ENCODE results near the gene SH3RF3. TPM values are rescaled to one million over a fixed set of nuclear protein-coding genes. Genes with fewer than 3 reads are reported as not detected.

SH3RF3 gene
- total RNA-seq, 1 experiment from 2014 or later = not detected

- Histone ChIP-seq H3K9ac (ENCODE audit: low read length) (no peak overlapping the region), H2AFZ (ENCODE audit: low read depth, low read length, poor library complexity, severe bottlenecking) (peak overlapping the region; percentile 3), H3K4me3 (replicated peaks in 1 of 2; ENCODE audit: low read depth in 1 of 2, low read length in 2 of 2) (no peak overlapping the region), H3K9me2 (ENCODE audit: insufficient read depth) (no peaks in the 10 kb centered on the region), H3K27ac (ENCODE audit: low read depth, low read length) (no peak overlapping the region), H3K27me3 (ENCODE audit: insufficient read depth, low read length) (peaks cover 12% of the 10 kb centered on the region; the same call in 1 of the 2 replicates), H3K9me3 (ENCODE audit: control insufficient read depth in 1 of 2, insufficient read depth in 1 of 2, low read depth in 1 of 2, low read length in 2 of 2) (no peaks in the 10 kb centered on the region), H3K4me1 (ENCODE audit: control insufficient read depth in 1 of 2, insufficient read depth in 2 of 2, low read length in 2 of 2) (peaks cover 4 to 11% of the 10 kb centered on the region in 2 experiments; a peak in 3 of 4 replicates), H4K20me1 (ENCODE audit: insufficient read depth) (no peaks in the 10 kb centered on the region), H3K36me3 (ENCODE audit: control insufficient read depth in 1 of 2, insufficient read depth in 2 of 2, low read length in 2 of 2) (no peaks in the 10 kb centered on the region), H3K79me2 (ENCODE audit: insufficient read depth, low read length) (no peaks in the 10 kb centered on the region), H3K4me2 (ENCODE audit: low read length) (peak overlapping the region; percentile 19)
- ATAC-seq (peak; percentile 30), DNase-seq (ENCODE audit: low read depth, low spot score) (no peak)
- BruUV-seq (replicated peaks) = no TSS peak
- ChIA-PET RAD21 (ENCODE audit: low non-redundant PET in 1 of 2, low total read pairs in 2 of 2, uncharacterized antibody in 2 of 2, unreplicated experiment in 2 of 2) (no interaction called here), CTCF (interaction anchor here (1.0 kb wide), 1 partner anchor 8 kb away, joined by 3 read pairs; no protein-coding TSS in a partner anchor), POLR2A (no interaction called here)
- intact Hi-C loops (cut with micrococcal nuclease) = no loop called here
- no peak for TF ChIP-seq SRF (IDR thresholded peaks at IDR 0.05; ENCODE audit: low read depth)
- no peak for TF ChIP-seq JUND (IDR thresholded peaks at IDR 0.05)
- no peak for TF ChIP-seq RAD21 (IDR thresholded peaks at IDR 0.05; ENCODE audit: low read depth)
- no peak for TF ChIP-seq ATF3 (IDR thresholded peaks at IDR 0.05)
- no peak for TF ChIP-seq EZH2 (IDR thresholded peaks at IDR 0.05)
- TF ChIP-seq FOSL1 (IDR thresholded peaks at IDR 0.05; ENCODE audit: low read depth) = no peak
- no peak for TF ChIP-seq POLR2A (IDR thresholded peaks at IDR 0.05; ENCODE audit: borderline replicate concordance, extremely low read depth, insufficient read depth, insufficient read length)
- no peak for TF ChIP-seq ELF1 (IDR thresholded peaks at IDR 0.05; ENCODE audit: borderline replicate concordance, low read depth)
- TF ChIP-seq CEBPB (IDR thresholded peaks at IDR 0.05; ENCODE audit: low read depth) = no peak
- TF ChIP-seq SIN3A (IDR thresholded peaks at IDR 0.05; ENCODE audit: low read depth) = no peak
- no peak for TF ChIP-seq ZBTB33 (IDR thresholded peaks at IDR 0.05; ENCODE audit: extremely low read depth, insufficient replicate concordance, low read length)
- no peak for TF ChIP-seq EZH2phosphoT487 (IDR thresholded peaks at IDR 0.05; ENCODE audit: borderline replicate concordance)
- TF ChIP-seq TCF7L2 (IDR thresholded peaks at IDR 0.05; ENCODE audit: borderline replicate concordance, extremely low read depth, insufficient read depth, insufficient read length) = no peak
- TF ChIP-seq CBX3 (IDR thresholded peaks at IDR 0.05; ENCODE audit: low read depth) = no peak
- no peak for TF ChIP-seq ZNF274 (IDR thresholded peaks at IDR 0.05; ENCODE audit: low read depth, low read length)
Measured at GRCh38 chr2:109457366-109457765, 328.4 kb downstream of the SH3RF3 start.

Measured in HCT116 (cell line).